Peyer's patch (tissue), 4 donors: Measurements from ENCODE around the gene CD70.
"Not testable (repeated sequence)": the region's sequence is repeated elsewhere in the genome, so short reads cannot be mapped to it uniquely, and the experiment has no call there.

Experiments used
- POLR2A ChIP-seq, 2 donors: fragments of 450-650 bp; IDR thresholded peaks; one replicate each; pipeline ENCODE4 v1.5.1; 2017; ENCODE audit warnings: antibody characterized with exemption in 2 of 2, mild to moderate bottlenecking in 2 of 2, moderate library complexity in 2 of 2
- TF ChIP-seq, protein P1 (sequence below), 6 experiments: fragments of 450-650 bp in 4 of 6; fragments of 200-600 bp in 2 of 6; sonication (generic) in 1 of 6; IDR thresholded peaks; one replicate each; pipeline ENCODE4 v1.5.1; 2017 to 2019; ENCODE audit warnings: antibody characterized with exemption in 6 of 6, mild to moderate bottlenecking in 3 of 6, moderate library complexity in 1 of 6

DNA sequence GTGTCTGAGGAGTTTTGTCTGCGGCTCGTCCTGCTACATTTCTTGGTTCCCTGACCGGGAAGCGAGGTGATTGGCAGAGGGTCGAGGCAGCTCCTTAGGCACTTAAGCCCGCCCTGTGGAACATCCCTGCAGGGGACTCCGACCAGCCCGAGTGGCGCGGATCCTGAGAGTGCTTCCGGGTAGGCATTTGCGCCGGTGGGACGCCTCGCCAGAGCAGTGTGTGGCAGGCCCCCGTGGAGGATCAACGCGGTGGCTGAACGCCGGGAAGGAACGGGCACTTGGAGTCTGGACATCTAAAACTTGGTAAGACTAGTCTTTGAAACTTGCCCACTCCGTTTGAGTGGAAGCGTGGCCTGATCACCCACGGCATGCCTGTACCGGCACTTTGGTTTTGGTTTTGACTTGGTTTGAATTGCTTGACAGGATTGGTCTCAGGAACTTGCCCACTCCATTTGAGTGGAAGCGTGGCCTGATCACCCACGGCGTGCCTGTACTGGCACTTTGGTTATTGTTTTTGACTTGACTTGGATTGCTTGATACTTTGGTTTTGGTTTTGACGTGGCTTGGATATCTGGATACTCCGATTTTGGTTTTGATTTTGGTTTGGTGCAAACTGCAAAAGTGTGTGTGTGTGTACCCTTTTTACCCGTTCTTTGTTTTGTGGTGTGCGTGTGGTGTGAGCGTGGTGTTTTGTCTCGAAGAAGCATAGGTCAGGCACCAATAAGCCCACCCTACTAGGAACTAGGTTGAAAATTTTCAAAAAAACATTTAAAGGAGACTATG is 6.7 kb upstream of the CD70 start:
- TF ChIP-seq, protein P1, sequence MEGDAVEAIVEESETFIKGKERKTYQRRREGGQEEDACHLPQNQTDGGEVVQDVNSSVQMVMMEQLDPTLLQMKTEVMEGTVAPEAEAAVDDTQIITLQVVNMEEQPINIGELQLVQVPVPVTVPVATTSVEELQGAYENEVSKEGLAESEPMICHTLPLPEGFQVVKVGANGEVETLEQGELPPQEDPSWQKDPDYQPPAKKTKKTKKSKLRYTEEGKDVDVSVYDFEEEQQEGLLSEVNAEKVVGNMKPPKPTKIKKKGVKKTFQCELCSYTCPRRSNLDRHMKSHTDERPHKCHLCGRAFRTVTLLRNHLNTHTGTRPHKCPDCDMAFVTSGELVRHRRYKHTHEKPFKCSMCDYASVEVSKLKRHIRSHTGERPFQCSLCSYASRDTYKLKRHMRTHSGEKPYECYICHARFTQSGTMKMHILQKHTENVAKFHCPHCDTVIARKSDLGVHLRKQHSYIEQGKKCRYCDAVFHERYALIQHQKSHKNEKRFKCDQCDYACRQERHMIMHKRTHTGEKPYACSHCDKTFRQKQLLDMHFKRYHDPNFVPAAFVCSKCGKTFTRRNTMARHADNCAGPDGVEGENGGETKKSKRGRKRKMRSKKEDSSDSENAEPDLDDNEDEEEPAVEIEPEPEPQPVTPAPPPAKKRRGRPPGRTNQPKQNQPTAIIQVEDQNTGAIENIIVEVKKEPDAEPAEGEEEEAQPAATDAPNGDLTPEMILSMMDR (IDR thresholded peaks at IDR 0.05) = not testable (repeated sequence)
- TF ChIP-seq POLR2A (IDR thresholded peaks at IDR 0.05) = not testable (repeated sequence)
